Mucosa of rectum (tissue), 2 donors: ENCODE measurements around the gene ICAM4.
A peak's percentile ranks its signal among the peaks of the same experiment; 100 is the strongest.

Experiments
- H3K27ac ChIP-seq, 2 donors: one replicate each; pipeline ENCODE4 v1.7.0; 2013; ENCODE audit warnings: inconsistent platforms in 2 of 2, low read depth in 2 of 2, low read length in 2 of 2
- H3K27me3 ChIP-seq, 2 donors: one replicate each; pipeline ENCODE4 v1.7.0; 2013; ENCODE audit warnings: low read length in 2 of 2; ENCODE audit not compliant: control insufficient read depth in 2 of 2, insufficient read depth in 2 of 2
- H3K36me3 ChIP-seq, 2 donors: one replicate each; pipeline ENCODE4 v1.7.0; 2013; ENCODE audit warnings: low read length in 2 of 2; ENCODE audit not compliant: control insufficient read depth in 2 of 2, insufficient read depth in 2 of 2
- H3K4me1 ChIP-seq, 2 donors: one replicate each; pipeline ENCODE4 v1.7.0; 2013; ENCODE audit warnings: low read length in 2 of 2, mild to moderate bottlenecking in 1 of 2; ENCODE audit not compliant: control insufficient read depth in 2 of 2, insufficient read depth in 2 of 2
- H3K4me3 ChIP-seq, 2 donors: one replicate each; pipeline ENCODE4 v1.7.0; 2013; ENCODE audit warnings: low read length in 2 of 2
- H3K9ac ChIP-seq, 2 donors: one replicate each; pipeline ENCODE4 v1.7.0; 2013; ENCODE audit warnings: low read length in 2 of 2, low read depth in 1 of 2, mild to moderate bottlenecking in 1 of 2
- H3K9me3 ChIP-seq, 2 donors: one replicate each; pipeline ENCODE4 v1.7.0; 2013; ENCODE audit warnings: low read length in 2 of 2; ENCODE audit not compliant: control insufficient read depth in 2 of 2
- donor health status: healthy.
- donor health status: Normal muscosa, but diverticular disease.

ICAM4 gene

DNA sequence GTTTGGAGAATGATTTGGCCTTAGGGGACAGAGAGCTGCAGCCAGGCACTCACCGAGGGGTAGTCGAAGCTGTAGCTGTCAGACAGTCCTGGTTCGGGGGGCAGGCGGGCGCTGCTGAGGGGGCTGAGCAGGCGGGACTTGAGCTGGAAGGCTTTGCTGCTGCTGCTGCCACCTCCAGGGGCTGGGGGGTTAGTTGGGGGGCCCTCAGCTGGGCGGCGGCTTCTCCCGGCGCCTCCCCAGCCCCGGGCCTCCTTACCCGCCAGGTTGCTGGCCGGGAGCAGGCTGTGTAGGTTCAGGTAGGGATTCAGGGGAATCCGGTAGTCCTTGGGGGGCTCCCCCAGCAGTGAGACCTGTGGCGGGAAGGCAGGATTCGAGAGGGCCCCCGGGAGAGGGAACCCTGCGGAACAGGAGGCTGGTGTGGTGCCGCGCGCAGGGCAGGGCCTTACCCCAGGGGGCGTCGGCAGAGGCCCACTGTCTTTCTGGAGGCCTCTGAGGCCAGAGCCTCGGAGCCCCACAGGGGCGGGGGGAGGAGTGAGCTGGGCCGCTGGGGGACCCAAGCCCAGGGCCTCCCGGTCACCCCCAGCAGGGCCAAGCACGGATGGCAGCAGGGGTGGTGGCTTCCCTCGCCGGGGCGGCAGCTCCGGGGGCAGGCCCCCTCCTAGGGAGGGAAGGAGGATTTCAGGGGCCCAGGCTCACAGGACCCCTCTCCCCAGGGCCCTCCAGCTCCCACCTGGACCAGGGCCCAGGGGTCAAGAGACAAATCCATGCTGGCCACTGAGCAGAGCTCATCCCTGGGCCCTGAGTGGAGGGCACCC is 34.1 kb downstream of the ICAM4 start:
- peak overlapping the region in 1 of 2 donors; percentile 75 for H3K9ac ChIP-seq
- H3K36me3 ChIP-seq, result peaks cover 31 to 48% of the 10 kb centered on the region in 2 donors
- H3K9me3 ChIP-seq, result no peaks in the 10 kb centered on the region
- H3K27me3 ChIP-seq, result no peaks in the 10 kb centered on the region
- H3K4me1 ChIP-seq, result peaks cover 25 to 29% of the 10 kb centered on the region in 2 donors
- H3K27ac ChIP-seq, result peak overlapping the region; percentile 85 to 95
- peak overlapping the region in 1 of 2 donors; percentile 12 for H3K4me3 ChIP-seq

DNA sequence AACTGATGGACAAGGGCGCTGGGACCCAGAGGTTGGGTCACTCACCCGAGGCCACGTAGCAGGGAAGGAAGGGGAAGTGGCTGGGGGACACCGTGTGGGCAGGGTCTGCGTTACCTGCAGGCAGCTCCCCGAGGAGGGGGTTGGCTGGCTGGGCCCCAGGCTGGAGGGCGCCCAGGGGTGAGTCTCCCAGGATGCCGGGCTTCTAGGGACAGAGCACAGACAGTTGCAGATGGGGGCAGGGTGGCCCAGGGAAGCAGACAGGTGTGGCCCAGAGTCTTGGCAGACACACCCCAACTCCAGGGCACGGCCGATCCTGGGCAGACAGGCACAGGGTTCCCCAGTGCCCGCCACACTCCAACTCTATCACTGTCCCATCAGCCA is 34.7 kb downstream of the ICAM4 start:
- peaks cover 32 to 54% of the 10 kb centered on the region in 2 donors for H3K36me3 ChIP-seq
- H3K4me3 ChIP-seq, result peak overlapping the region; percentile 12 to 26
- H3K4me1 ChIP-seq, result peaks cover 24 to 25% of the 10 kb centered on the region in 2 donors
- no peaks in the 10 kb centered on the region for H3K27me3 ChIP-seq
- H3K9me3 ChIP-seq, result no peaks in the 10 kb centered on the region
- peak overlapping the region; percentile 4 to 75 for H3K9ac ChIP-seq
- peak overlapping the region; percentile 85 to 95 for H3K27ac ChIP-seq

DNA sequence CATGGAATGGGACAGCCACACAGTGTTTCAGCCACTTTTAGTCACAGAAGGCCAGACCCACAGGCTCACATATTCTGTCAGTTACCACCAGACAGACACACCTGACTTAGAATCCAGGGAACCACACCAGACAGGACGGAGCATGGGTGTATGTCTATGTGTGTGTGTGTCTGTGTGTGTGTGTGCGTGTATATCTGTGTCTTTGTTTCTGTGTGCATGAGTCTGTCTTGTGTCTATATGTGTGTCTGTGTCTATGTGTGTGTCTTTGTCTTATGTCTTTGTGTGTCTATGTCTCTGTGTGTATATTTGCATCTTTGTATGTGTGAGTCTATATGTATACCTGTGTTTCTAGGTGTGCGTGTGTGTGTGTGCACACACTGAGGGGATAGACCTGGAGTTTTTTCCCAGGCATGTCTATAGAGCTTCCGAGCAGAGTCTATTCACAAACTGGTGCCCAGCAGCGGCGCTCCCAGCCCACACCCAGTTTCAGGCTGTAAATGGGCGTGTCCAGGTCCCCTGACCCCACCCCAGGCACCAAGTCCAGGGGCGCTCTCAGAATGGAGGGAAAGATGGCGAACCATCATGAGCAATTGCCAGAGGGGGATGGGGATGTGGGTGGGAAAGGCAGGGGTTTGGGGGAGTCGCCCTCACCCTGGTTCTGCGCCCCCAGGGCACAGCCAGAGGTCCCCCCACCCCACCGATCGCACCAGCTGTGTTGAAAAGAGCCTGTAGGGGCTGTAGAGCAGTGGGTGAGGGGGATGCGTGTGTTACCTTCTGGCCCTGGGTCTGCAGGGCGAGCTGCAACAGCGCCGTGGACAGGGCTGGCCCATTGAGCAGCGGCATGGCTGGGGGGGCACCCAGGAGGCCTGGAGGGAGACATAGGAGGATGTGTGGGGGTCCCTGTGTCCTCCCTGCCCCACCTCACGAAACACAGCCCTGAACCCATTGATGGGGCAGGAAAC is 35.4 kb downstream of the ICAM4 start:
- Histone ChIP-seq H3K27ac (peak overlapping the region; percentile 85 to 95), H3K27me3 (no peaks in the 10 kb centered on the region), H3K4me3 (peak overlapping the region; percentile 23 to 26), H3K9ac (peak overlapping the region; percentile 4 to 75), H3K4me1 (peaks cover 24 to 25% of the 10 kb centered on the region in 2 donors), H3K9me3 (no peaks in the 10 kb centered on the region), H3K36me3 (peaks cover 34 to 58% of the 10 kb centered on the region in 2 donors)

DNA sequence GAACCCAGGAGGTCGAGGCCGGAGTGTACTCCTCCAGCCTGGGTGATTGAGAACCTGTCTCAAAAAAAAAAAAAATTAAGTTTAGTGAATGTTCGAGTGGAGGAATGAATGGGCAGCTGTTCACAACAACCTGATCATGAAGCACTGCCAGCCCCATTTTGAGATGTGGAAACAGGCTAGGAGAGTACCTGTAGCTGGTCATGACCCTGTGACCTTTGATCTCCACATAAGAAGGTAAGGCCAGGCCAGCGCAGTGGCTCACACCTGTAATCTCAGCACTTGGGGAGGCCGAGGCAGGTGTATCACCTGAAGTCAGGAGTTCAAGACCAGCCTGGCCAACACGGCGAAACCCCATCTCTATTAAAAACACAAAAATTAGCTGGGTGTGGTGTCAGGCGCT is 39.0 kb downstream of the ICAM4 start:
- no peaks in the 10 kb centered on the region for H3K9me3 ChIP-seq
- H3K27me3 ChIP-seq, result no peaks in the 10 kb centered on the region
- no peak overlapping the region for H3K9ac ChIP-seq
- peaks cover 46 to 69% of the 10 kb centered on the region in 2 donors for H3K36me3 ChIP-seq
- H3K4me1 ChIP-seq, result peaks cover 24% of the 10 kb centered on the region in 2 donors
- H3K27ac ChIP-seq, result no peak overlapping the region
- H3K4me3 ChIP-seq, result no peak overlapping the region

DNA sequence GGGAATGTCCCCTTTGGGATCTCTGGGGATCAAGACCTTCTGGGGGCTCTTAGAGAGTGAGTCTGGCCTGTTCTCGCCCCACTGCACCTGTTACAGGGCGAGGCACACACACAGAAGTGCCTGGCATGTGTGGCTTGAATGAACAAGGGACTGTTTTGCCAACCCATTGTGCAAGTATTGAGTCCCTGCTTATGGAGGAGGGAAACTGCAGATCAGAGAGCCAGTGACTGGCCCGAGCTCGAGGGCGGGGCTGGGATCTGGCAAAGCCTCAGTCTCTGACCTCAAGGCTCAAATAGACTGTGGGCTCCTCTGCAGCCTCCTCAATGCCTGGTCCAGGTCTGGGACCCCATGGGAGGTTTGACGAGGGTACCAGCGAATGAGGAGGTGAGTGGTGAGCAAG is 41.0 kb downstream of the ICAM4 start:
- no peaks in the 10 kb centered on the region for H3K9me3 ChIP-seq
- H3K27me3 ChIP-seq, result no peaks in the 10 kb centered on the region
- H3K4me3 ChIP-seq, result no peak overlapping the region
- H3K36me3 ChIP-seq, result peaks cover 34 to 55% of the 10 kb centered on the region in 2 donors
- no peak overlapping the region for H3K27ac ChIP-seq
- H3K9ac ChIP-seq, result no peak overlapping the region
- peaks cover 17 to 18% of the 10 kb centered on the region in 2 donors for H3K4me1 ChIP-seq

DNA sequence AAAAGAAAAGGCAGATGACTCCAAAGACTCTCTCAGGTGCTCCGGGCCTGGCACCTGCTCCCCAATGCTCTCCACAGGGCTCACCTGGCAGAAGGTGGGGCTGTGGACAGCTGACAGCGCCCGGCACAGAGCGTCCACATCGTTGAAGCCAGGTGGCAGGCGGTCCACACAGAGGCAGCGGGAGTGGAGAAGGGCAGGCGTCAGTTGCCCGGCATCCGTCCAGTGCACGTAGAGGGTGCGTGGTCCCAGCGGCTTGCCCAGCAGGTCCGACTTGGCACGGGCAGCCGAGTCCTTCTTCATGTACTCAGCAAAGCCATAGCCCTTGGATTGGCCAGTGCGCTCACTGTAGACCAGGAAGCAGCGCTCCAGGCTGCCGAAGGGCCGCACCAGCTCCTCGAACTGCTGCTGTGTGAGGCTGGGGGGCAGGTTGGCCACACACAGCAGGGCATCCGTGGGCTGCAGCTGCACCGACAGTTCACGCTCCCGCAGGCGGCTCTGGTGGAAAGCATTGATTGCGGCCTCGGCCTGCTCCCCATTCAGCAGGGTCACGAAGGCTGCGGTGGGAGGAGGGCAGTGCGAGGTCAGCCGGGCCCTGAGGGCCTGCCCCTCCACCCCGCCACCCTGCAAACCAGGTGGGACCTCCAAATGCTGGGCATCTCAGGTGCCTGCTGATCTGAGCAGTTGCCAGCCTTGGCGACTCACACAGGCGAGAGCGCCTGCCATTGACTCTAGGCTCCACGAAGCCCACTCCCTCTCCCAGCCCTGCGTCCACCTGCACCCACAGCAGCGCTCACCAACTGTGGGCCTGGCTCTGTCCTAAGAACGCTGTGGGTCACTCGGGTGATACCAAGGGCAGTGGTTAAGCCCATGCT is 42.0 kb downstream of the ICAM4 start:
- no peak overlapping the region for H3K9ac ChIP-seq
- H3K36me3 ChIP-seq, result peaks cover 34 to 48% of the 10 kb centered on the region in 2 donors
- no peak overlapping the region for H3K27ac ChIP-seq
- no peak overlapping the region for H3K4me3 ChIP-seq
- H3K4me1 ChIP-seq, result peaks cover 17 to 18% of the 10 kb centered on the region in 2 donors
- H3K9me3 ChIP-seq, result no peaks in the 10 kb centered on the region
- no peaks in the 10 kb centered on the region for H3K27me3 ChIP-seq

DNA sequence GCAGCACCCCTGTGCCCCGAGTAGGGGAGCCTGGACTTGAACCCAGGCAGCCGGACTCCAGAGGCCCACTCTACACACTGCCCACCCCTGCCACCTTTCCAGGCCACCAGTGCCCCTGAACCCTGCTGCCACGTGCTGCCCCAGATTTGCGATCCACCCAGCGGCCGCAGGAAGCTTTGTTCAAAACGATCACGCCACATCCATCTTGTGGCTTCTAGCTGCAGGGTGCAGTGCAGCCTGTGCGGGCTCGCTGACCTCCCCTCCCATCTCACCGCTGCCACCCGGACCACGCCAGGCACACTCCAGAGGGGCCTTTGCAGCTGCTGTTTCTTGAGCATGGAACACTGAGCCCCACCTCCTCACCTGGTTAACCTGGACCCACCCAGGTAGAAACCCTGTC is 42.8 kb downstream of the ICAM4 start:
- Histone ChIP-seq H3K9me3 (no peaks in the 10 kb centered on the region), H3K4me3 (no peak overlapping the region), H3K27me3 (no peaks in the 10 kb centered on the region), H3K9ac (no peak overlapping the region), H3K27ac (no peak overlapping the region), H3K4me1 (peaks cover 23 to 25% of the 10 kb centered on the region in 2 donors), H3K36me3 (peaks cover 34 to 47% of the 10 kb centered on the region in 2 donors)

DNA sequence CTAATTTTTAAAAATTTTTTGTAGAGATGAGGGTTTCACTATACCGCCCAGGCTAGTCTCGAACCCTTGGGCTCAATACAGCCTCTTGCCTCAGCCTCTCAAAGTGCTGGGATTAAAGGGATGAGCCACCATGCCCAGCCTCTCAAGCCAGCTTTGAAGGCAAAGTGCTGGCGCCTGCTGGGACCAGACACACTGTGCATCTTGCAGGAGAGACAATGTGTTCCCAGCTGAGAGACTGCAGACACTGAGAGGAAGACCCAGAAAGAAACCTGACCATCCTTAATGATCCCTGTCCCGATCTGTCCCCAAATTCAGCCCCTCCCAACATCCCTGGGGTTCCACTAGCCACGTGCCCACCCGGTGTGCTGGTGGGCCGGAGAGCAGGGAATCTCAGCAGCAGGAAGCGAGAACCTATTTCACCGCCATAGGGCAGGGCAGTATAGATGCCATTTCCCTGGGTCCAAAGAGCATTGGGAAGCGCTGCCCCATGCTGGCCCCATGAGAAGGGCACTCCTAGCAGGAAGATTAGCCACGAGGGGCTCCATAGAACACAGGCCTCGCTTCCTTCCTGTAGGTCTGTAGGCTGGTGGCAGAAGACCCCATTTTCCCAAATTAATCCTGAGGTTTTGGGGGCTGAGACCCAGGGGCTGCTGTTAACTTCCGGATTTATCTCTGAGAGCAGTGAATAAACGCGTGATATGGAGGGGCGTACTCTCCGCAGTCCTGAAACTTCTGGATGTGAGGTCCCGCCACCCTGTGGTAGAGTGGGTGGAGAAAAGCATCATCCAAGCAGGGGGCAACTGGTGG is 45.6 kb downstream of the ICAM4 start:
- peak overlapping the region; percentile 85 to 89 for H3K27ac ChIP-seq

More for the DNA sequence above, 45.6 kb downstream of the ICAM4 start:
- Histone ChIP-seq H3K27me3 (no peaks in the 10 kb centered on the region), H3K36me3 (peaks cover 27 to 30% of the 10 kb centered on the region in 2 donors), H3K9ac (peak overlapping the region; percentile 72 to 81), H3K9me3 (no peaks in the 10 kb centered on the region), H3K4me1 (peaks cover 23 to 25% of the 10 kb centered on the region in 2 donors), H3K4me3 (peak overlapping the region; percentile 87 to 95)
